Thyroid gland (tissue), 4 donors: ENCODE results near the gene GALK1.

Experiments used
- POLR2A ChIP-seq, 2 donors: fragments of 450-650 bp; IDR thresholded peaks; one replicate each; pipeline ENCODE4 v1.6.1; 2017; ENCODE audit warnings: antibody characterized with exemption in 2 of 2, mild to moderate bottlenecking in 2 of 2, moderate library complexity in 1 of 2
- TF ChIP-seq, protein P1 (sequence below), 6 experiments: fragments of 200-600 bp in 3 of 6; fragments of 450-650 bp in 3 of 6; sonication (generic) in 3 of 6; IDR thresholded peaks; one replicate each; pipeline ENCODE4 v1.5.1; 2016 to 2019; ENCODE audit warnings: antibody characterized with exemption in 6 of 6, mild to moderate bottlenecking in 2 of 6, inconsistent platforms in 1 of 6, moderate library complexity in 1 of 6

DNA sequence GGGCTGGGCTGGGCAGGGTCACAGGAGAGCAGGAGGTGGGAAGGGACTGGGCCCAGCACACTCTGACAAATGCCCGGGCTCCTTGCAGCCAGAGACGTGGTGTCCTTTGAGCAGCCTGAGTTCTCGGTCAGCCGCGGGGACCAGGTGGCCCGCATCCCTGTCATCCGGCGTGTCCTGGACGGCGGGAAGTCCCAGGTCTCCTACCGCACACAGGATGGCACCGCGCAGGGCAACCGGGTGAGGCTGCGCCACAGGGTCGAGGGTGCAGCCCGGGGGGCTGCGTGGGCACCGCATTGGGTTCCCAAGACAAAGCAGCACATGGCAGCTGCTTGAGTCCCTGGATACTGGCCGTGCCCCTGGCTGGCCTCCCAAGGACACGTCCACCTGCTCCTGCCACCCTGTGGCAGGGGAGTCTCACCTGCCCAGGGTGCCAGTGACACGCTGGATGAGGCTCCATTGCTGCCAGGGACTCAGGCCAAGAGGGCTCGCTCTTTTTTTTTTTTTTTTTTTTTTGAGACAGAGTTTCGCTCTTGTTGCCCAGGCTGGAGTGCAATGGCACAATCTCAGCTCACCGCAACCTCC, 21.3 kb downstream of the GALK1 start:
- TF ChIP-seq, protein P1, sequence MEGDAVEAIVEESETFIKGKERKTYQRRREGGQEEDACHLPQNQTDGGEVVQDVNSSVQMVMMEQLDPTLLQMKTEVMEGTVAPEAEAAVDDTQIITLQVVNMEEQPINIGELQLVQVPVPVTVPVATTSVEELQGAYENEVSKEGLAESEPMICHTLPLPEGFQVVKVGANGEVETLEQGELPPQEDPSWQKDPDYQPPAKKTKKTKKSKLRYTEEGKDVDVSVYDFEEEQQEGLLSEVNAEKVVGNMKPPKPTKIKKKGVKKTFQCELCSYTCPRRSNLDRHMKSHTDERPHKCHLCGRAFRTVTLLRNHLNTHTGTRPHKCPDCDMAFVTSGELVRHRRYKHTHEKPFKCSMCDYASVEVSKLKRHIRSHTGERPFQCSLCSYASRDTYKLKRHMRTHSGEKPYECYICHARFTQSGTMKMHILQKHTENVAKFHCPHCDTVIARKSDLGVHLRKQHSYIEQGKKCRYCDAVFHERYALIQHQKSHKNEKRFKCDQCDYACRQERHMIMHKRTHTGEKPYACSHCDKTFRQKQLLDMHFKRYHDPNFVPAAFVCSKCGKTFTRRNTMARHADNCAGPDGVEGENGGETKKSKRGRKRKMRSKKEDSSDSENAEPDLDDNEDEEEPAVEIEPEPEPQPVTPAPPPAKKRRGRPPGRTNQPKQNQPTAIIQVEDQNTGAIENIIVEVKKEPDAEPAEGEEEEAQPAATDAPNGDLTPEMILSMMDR (IDR thresholded peaks at IDR 0.05) = no peak
- TF ChIP-seq POLR2A (IDR thresholded peaks at IDR 0.05) = no peak
